Osteoblast (primary cell): Measurements from ENCODE around the gene MYO3B. TPM values are rescaled to one million over a fixed set of nuclear protein-coding genes. Genes with fewer than 3 reads are reported as not detected.
"Not testable (repeated sequence)": the region's sequence is repeated elsewhere in the genome, so short reads cannot be mapped to it uniquely, and the experiment has no call there.

ENCODE experiments used
- DNase-seq: peaks from one replicate; pipeline ENCODE4 v3.0.0; 2011; ENCODE audit warnings: low spot score, mixed read lengths; ENCODE audit not compliant: insufficient read length; ENCODE audit errors: missing footprints
- H2AFZ ChIP-seq: 2 replicates; pipeline ENCODE4 v1.6.0; 2011; ENCODE audit warnings: mild to moderate bottlenecking, low read length
- H3K27ac ChIP-seq: 2 replicates; pipeline ENCODE4 v1.5.1; 2011; ENCODE audit warnings: mild to moderate bottlenecking, low read depth, low read length, moderate library complexity
- H3K27me3 ChIP-seq: 2 replicates; pipeline ENCODE4 v1.6.0; 2012; ENCODE audit warnings: mild to moderate bottlenecking, control low read depth, inconsistent platforms, low read length, moderate library complexity; ENCODE audit not compliant: insufficient read depth
- H3K36me3 ChIP-seq: 2 replicates; pipeline ENCODE4 v1.5.1; 2011; ENCODE audit warnings: mild to moderate bottlenecking, low read length, control low read depth, moderate library complexity; ENCODE audit not compliant: insufficient read depth
- H3K4me1 ChIP-seq: 2 replicates; pipeline ENCODE4 v1.5.1; 2011; ENCODE audit warnings: mild to moderate bottlenecking, low read length, control low read depth, moderate library complexity; ENCODE audit not compliant: insufficient read depth
- H3K4me2 ChIP-seq: 2 replicates; pipeline ENCODE4 v1.6.0; 2011; ENCODE audit warnings: mild to moderate bottlenecking, low read length; ENCODE audit not compliant: insufficient read depth
- H3K4me3 ChIP-seq: fragments of 200-600 bp; sonication (generic); 3 replicates; pipeline ENCODE4 v1.5.1; 2012; ENCODE audit warnings: mild to moderate bottlenecking, low read length, inconsistent platforms; ENCODE audit not compliant: insufficient read depth
- H3K79me2 ChIP-seq: 2 replicates; pipeline ENCODE4 v1.6.0; 2012; ENCODE audit warnings: mild to moderate bottlenecking, low read length, control low read depth, inconsistent platforms; ENCODE audit not compliant: insufficient read depth
- H3K9me3 ChIP-seq: 2 replicates; pipeline ENCODE4 v1.5.1; 2011; ENCODE audit warnings: low read depth, low read length, control low read depth
- H4K20me1 ChIP-seq: 2 replicates; pipeline ENCODE4 v1.6.0; 2012; ENCODE audit warnings: mild to moderate bottlenecking, low read length, control low read depth; ENCODE audit not compliant: insufficient read depth
- CTCF ChIP-seq: IDR thresholded peaks from 2 replicates; pipeline ENCODE4 v1.5.1; 2011; ENCODE audit warnings: mild to moderate bottlenecking, low read depth, low read length, moderate library complexity; ENCODE audit errors: extremely low read depth
- total RNA-seq: library from RNA; depleted of rRNA; stranded (reverse); fragments of >200 nt; gene quantifications from 2 replicates; pipeline ENCODE4 v1.2.3, GENCODE V29; 2012

Gene MYO3B
- total RNA-seq, 1 donor, result 0.36 TPM

DNA sequence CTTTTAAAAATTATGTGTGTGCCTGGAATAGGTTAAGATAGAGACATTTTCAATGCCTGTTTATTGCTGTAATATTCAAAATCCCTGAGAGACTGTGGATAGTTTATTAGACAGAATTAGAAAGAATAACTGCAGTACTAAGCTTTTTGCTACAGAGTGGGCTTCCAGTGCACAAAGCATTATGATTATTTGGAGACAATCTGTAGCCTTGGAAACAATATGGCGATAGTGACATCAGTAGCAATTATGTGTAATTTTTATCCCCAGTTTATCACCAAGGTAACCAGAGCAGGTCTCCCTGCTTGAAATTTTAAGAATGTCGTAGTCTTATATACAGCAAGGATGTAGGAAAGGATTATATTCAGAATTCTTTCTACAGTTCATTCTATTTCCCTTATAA is 100.0 kb downstream of the MYO3B start:
- Histone ChIP-seq H2AFZ (no peak overlapping the region), H3K79me2 (no peaks in the 10 kb centered on the region), H3K9me3 (no peaks in the 10 kb centered on the region), H3K27ac (no peak overlapping the region), H3K4me3 (no peak overlapping the region), H3K36me3 (no peaks in the 10 kb centered on the region), H3K27me3 (no peaks in the 10 kb centered on the region), H4K20me1 (no peaks in the 10 kb centered on the region), H3K4me1 (no peaks in the 10 kb centered on the region), H3K4me2 (no peak overlapping the region)
- no peak for TF ChIP-seq CTCF
- no peak for DNase-seq

DNA sequence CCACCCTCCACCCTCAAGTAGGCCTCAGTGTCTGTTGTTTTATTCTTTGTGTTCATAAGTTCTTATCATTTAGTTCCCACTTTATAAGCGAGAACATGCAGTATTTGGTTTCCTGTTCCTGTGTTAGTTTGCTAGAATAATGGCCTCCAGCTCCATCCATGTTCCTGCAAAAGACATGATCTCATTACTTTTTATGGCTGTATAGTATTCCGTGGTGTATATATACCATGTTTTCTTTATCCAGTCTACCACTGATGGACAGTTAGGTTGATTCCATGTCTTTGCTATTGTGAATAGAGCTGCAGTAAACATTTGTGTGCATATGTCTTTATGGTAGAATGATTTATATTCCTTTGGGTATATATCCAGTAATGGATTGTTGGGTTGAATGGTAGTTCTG is 101.7 kb downstream of the MYO3B start:
- H3K79me2 ChIP-seq, H3K4me1 ChIP-seq, H3K4me2 ChIP-seq, H3K27me3 ChIP-seq, H3K27ac ChIP-seq, H4K20me1 ChIP-seq, DNase-seq, H2AFZ ChIP-seq, H3K36me3 ChIP-seq, H3K9me3 ChIP-seq, H3K4me3 ChIP-seq: not testable (repeated sequence)

DNA sequence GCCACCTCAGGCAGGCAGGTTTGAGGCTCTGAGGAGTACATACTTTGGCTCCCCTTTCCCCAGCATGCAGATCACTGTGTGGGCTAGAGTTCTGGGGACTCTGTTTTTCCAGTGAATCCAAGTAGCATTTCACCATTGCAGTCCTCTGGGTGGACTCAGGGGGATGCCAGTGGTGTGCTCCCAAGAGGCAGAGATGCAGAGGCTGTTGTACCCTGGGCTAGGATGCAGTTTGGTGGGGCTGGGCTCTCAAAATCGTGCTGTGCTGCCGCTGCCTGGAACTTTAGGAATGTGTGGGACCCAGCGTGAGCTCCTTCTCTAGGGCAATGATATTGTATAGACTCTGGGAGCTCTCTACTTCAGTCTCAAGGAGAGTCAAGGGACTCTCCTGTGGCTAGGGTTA is 104.9 kb downstream of the MYO3B start:
- Histone ChIP-seq H3K27ac (no peak overlapping the region), H3K4me2 (no peak overlapping the region), H3K36me3 (no peaks in the 10 kb centered on the region), H3K9me3 (no peaks in the 10 kb centered on the region), H3K4me1 (no peaks in the 10 kb centered on the region), H3K27me3 (no peaks in the 10 kb centered on the region), H3K4me3 (no peak overlapping the region), H3K79me2 (no peaks in the 10 kb centered on the region), H2AFZ (no peak overlapping the region), H4K20me1 (no peaks in the 10 kb centered on the region)
- TF ChIP-seq CTCF, result no peak
- DNase-seq, result no peak

DNA sequence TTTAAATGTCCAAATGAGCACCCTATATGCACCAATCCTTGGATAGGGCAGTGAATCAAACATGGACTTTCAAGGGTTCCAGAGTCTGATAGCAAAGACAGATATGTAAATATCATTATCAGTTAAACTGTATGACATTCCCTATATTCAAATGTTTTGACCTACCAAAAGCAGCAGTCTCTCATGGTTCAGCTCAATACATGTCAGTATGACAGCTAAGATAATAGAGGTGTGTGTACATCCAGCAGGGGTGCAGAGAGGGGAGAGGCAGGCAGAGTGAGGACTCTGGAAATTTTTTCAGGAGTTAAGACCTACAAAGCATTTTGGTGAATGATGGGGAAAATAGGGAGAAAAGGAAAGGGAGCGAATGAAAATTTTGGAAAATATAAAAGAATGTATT is 106.3 kb downstream of the MYO3B start:
- H2AFZ ChIP-seq, result no peak overlapping the region
- no peak for TF ChIP-seq CTCF
- H3K27ac ChIP-seq, result no peak overlapping the region
- H3K4me3 ChIP-seq, result no peak overlapping the region
- no peak for DNase-seq
- H3K4me1 ChIP-seq, result no peaks in the 10 kb centered on the region
- H4K20me1 ChIP-seq, result no peaks in the 10 kb centered on the region
- no peaks in the 10 kb centered on the region for H3K27me3 ChIP-seq
- no peak overlapping the region for H3K4me2 ChIP-seq
- H3K9me3 ChIP-seq, result no peaks in the 10 kb centered on the region
- H3K36me3 ChIP-seq, result no peaks in the 10 kb centered on the region
- H3K79me2 ChIP-seq, result no peaks in the 10 kb centered on the region

DNA sequence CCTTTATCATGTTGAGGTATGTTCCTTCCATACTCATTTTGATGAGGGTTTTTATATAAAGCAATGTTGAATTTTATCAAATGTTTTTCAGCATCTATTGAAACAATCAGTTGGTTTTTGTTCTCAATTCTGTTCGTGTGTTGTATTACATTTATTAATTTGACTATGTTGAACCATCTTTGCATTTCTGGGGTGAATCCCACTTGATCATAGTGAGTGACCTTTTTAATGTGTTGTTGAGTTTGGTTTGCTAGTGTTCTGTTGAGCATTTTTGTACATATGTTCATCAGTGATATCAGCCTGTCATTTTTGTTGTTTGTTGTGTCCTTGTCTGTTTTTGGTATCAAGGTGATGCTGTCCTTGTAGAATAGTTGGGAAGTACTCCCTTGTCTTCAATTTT is 110.9 kb downstream of the MYO3B start:
- Histone ChIP-seq H3K27ac (no peak overlapping the region), H3K4me1 (no peaks in the 10 kb centered on the region), H2AFZ (no peak overlapping the region), H3K36me3 (no peaks in the 10 kb centered on the region), H3K9me3 (no peaks in the 10 kb centered on the region), H3K4me2 (no peak overlapping the region), H3K27me3 (no peaks in the 10 kb centered on the region), H3K79me2 (no peaks in the 10 kb centered on the region), H4K20me1 (no peaks in the 10 kb centered on the region), H3K4me3 (no peak overlapping the region)
- TF ChIP-seq CTCF, result no peak
- no peak for DNase-seq
